ENCODE measurements around the gene GABBR2.

Gene GABBR2

GRCh38 chr9:98456156-98456613 lies 252.6 kb downstream of the GABBR2 start:
- H3K9me3 Mint-ChIP-seq: peaks cover 12% of the 10 kb centered on the region
- no peak for ATAC-seq
- peaks cover 31% of the 10 kb centered on the region for H3K27me3 Mint-ChIP-seq
- H3K27ac Mint-ChIP-seq: no peak overlapping the region
- no peaks in the 10 kb centered on the region for H3K4me1 Mint-ChIP-seq
- no peak overlapping the region for H3K4me3 Mint-ChIP-seq
- H3K36me3 Mint-ChIP-seq: no peaks in the 10 kb centered on the region

GRCh38 chr9:98455256-98456155 lies 253.2 kb downstream of the GABBR2 start:
- ATAC-seq: no peak
- Mint-ChIP-seq H3K4me3 (no peak overlapping the region), H3K27ac (no peak overlapping the region), H3K4me1 (no peaks in the 10 kb centered on the region), H3K27me3 (peaks cover 31% of the 10 kb centered on the region), H3K9me3 (peaks cover 5% of the 10 kb centered on the region), H3K36me3 (no peaks in the 10 kb centered on the region)

GRCh38 chr9:98453589-98454311 lies 255.0 kb downstream of the GABBR2 start:
- Mint-ChIP-seq H3K9me3 (no peaks in the 10 kb centered on the region), H3K36me3 (no peaks in the 10 kb centered on the region), H3K4me1 (no peaks in the 10 kb centered on the region), H3K27me3 (peaks cover 31% of the 10 kb centered on the region), H3K4me3 (no peak overlapping the region), H3K27ac (no peak overlapping the region)
- ATAC-seq: no peak

GRCh38 chr9:98451576-98451975 lies 257.2 kb downstream of the GABBR2 start:
- no peak for ATAC-seq
- H3K4me3 Mint-ChIP-seq: no peak overlapping the region
- no peak overlapping the region for H3K27ac Mint-ChIP-seq
- no peaks in the 10 kb centered on the region for H3K9me3 Mint-ChIP-seq
- H3K4me1 Mint-ChIP-seq: no peaks in the 10 kb centered on the region
- peaks cover 11% of the 10 kb centered on the region for H3K27me3 Mint-ChIP-seq
- H3K36me3 Mint-ChIP-seq: no peaks in the 10 kb centered on the region

- H3K9me3 Mint-ChIP-seq: no peaks in the 10 kb centered on the region
- H3K27me3 Mint-ChIP-seq: peaks cover 5% of the 10 kb centered on the region
- H3K27ac Mint-ChIP-seq: no peak overlapping the region
Observed at GRCh38 chr9:98450496-98450895, 258.2 kb downstream of the GABBR2 start.

GRCh38 chr9:98449871-98450270 lies 258.9 kb downstream of the GABBR2 start:
- Mint-ChIP-seq H3K27me3 (peaks cover 11% of the 10 kb centered on the region), H3K27ac (no peak overlapping the region), H3K9me3 (no peaks in the 10 kb centered on the region), H3K4me3 (no peak overlapping the region), H3K4me1 (no peaks in the 10 kb centered on the region), H3K36me3 (no peaks in the 10 kb centered on the region)
- ATAC-seq: no peak

More at GRCh38 chr9:98450496-98450895, 258.2 kb downstream of the GABBR2 start:
- H3K4me1 Mint-ChIP-seq: no peaks in the 10 kb centered on the region
- no peaks in the 10 kb centered on the region for H3K36me3 Mint-ChIP-seq
- no peak for ATAC-seq
- H3K4me3 Mint-ChIP-seq: no peak overlapping the region

- H3K4me1 Mint-ChIP-seq: no peaks in the 10 kb centered on the region
- H3K27me3 Mint-ChIP-seq: peaks cover 13% of the 10 kb centered on the region
- H3K36me3 Mint-ChIP-seq: no peaks in the 10 kb centered on the region
- no peak overlapping the region for H3K27ac Mint-ChIP-seq
- no peaks in the 10 kb centered on the region for H3K9me3 Mint-ChIP-seq
- H3K4me3 Mint-ChIP-seq: no peak overlapping the region
- no peak for ATAC-seq
Observed at GRCh38 chr9:98445576-98445975, 263.2 kb downstream of the GABBR2 start.

- H3K9me3 Mint-ChIP-seq: no peaks in the 10 kb centered on the region
- no peak for ATAC-seq
- no peaks in the 10 kb centered on the region for H3K36me3 Mint-ChIP-seq
- H3K4me3 Mint-ChIP-seq: no peak overlapping the region
- no peaks in the 10 kb centered on the region for H3K4me1 Mint-ChIP-seq
- peaks cover 13% of the 10 kb centered on the region for H3K27me3 Mint-ChIP-seq
- H3K27ac Mint-ChIP-seq: no peak overlapping the region
Observed at GRCh38 chr9:98444601-98445000, 264.1 kb downstream of the GABBR2 start.

GRCh38 chr9:98442541-98442940 lies 266.2 kb downstream of the GABBR2 start:
- no peaks in the 10 kb centered on the region for H3K4me1 Mint-ChIP-seq
- H3K36me3 Mint-ChIP-seq: no peaks in the 10 kb centered on the region
- H3K27me3 Mint-ChIP-seq: peaks cover 13% of the 10 kb centered on the region
- no peaks in the 10 kb centered on the region for H3K9me3 Mint-ChIP-seq
- no peak overlapping the region for H3K27ac Mint-ChIP-seq
- ATAC-seq: no peak
- no peak overlapping the region for H3K4me3 Mint-ChIP-seq

GRCh38 chr9:98442114-98442513 lies 266.6 kb downstream of the GABBR2 start:
- H3K4me3 Mint-ChIP-seq: no peak overlapping the region
- no peaks in the 10 kb centered on the region for H3K4me1 Mint-ChIP-seq
- no peak for ATAC-seq
- H3K9me3 Mint-ChIP-seq: no peaks in the 10 kb centered on the region
- H3K27me3 Mint-ChIP-seq: peaks cover 13% of the 10 kb centered on the region
- H3K27ac Mint-ChIP-seq: no peak overlapping the region
- H3K36me3 Mint-ChIP-seq: no peaks in the 10 kb centered on the region

GRCh38 chr9:98438666-98439065 lies 270.1 kb downstream of the GABBR2 start:
- Mint-ChIP-seq H3K9me3 (no peaks in the 10 kb centered on the region), H3K4me3 (no peak overlapping the region), H3K4me1 (no peaks in the 10 kb centered on the region), H3K27me3 (no peaks in the 10 kb centered on the region), H3K36me3 (no peaks in the 10 kb centered on the region), H3K27ac (no peak overlapping the region)
- no peak for ATAC-seq

GRCh38 chr9:98437458-98438034 lies 271.2 kb downstream of the GABBR2 start:
- H3K4me1 Mint-ChIP-seq: no peaks in the 10 kb centered on the region

GRCh38 chr9:98432960-98433359 lies 275.8 kb downstream of the GABBR2 start:
- H3K36me3 Mint-ChIP-seq: no peaks in the 10 kb centered on the region
- ATAC-seq: no peak
- H3K4me1 Mint-ChIP-seq: no peaks in the 10 kb centered on the region
- H3K4me3 Mint-ChIP-seq: no peak overlapping the region
- no peaks in the 10 kb centered on the region for H3K27me3 Mint-ChIP-seq
- no peaks in the 10 kb centered on the region for H3K9me3 Mint-ChIP-seq
- H3K27ac Mint-ChIP-seq: no peak overlapping the region

More at GRCh38 chr9:98437458-98438034, 271.2 kb downstream of the GABBR2 start:
- H3K4me3 Mint-ChIP-seq: no peak overlapping the region
- no peak for ATAC-seq
- no peaks in the 10 kb centered on the region for H3K27me3 Mint-ChIP-seq
- H3K36me3 Mint-ChIP-seq: no peaks in the 10 kb centered on the region
- H3K9me3 Mint-ChIP-seq: no peaks in the 10 kb centered on the region
- H3K27ac Mint-ChIP-seq: no peak overlapping the region

- H3K9me3 Mint-ChIP-seq: no peaks in the 10 kb centered on the region
- ATAC-seq: no peak
Observed at GRCh38 chr9:98432134-98432533, 276.6 kb downstream of the GABBR2 start.

GRCh38 chr9:98430535-98431292 lies 278.0 kb downstream of the GABBR2 start:
- Mint-ChIP-seq H3K27me3 (no peaks in the 10 kb centered on the region), H3K36me3 (no peaks in the 10 kb centered on the region), H3K4me1 (no peaks in the 10 kb centered on the region), H3K27ac (no peak overlapping the region), H3K9me3 (no peaks in the 10 kb centered on the region), H3K4me3 (no peak overlapping the region)
- no peak for ATAC-seq

More at GRCh38 chr9:98432134-98432533, 276.6 kb downstream of the GABBR2 start:
- H3K36me3 Mint-ChIP-seq: no peaks in the 10 kb centered on the region
- no peak overlapping the region for H3K27ac Mint-ChIP-seq
- no peak overlapping the region for H3K4me3 Mint-ChIP-seq
- H3K4me1 Mint-ChIP-seq: no peaks in the 10 kb centered on the region
- no peaks in the 10 kb centered on the region for H3K27me3 Mint-ChIP-seq

All from stimulated activated memory B cell treated with anti-CD40 and anti-IgM and Interleukin-4, amounts not matched to agents 10 μg/mL and 1 μg/mL and 100 μg/mL, for 72 hours (primary cell).